Thymus (tissue), 11 donors: Measurements from ENCODE around the gene ALDOA. TPM values are rescaled to one million over a fixed set of nuclear protein-coding genes. Genes with fewer than 3 reads are reported as not detected.

ENCODE experiments used
- DNase-seq, 9 donors: peaks; one replicate each; pipeline ENCODE4 v3.0.0-alpha.2; 2013; ENCODE audit warnings: low spot score in 9 of 9, low read depth in 6 of 9, missing footprints in 1 of 9
- H3K27ac ChIP-seq, 2 donors: one replicate each; pipeline ENCODE4 v1.5.1; 2013; ENCODE audit warnings: control low read depth in 1 of 2, low read depth in 1 of 2, low read length in 1 of 2, mild to moderate bottlenecking in 1 of 2, moderate library complexity in 1 of 2
- H3K27me3 ChIP-seq, 2 donors: one replicate each; pipeline ENCODE4 v1.5.1; 2013; ENCODE audit warnings: low read length in 1 of 2; ENCODE audit not compliant: control insufficient read depth in 2 of 2, insufficient read depth in 1 of 2
- H3K36me3 ChIP-seq, 2 donors: one replicate each; pipeline ENCODE4 v1.5.1; 2013; ENCODE audit warnings: low read length in 1 of 2, mild to moderate bottlenecking in 1 of 2, moderate library complexity in 1 of 2; ENCODE audit not compliant: control insufficient read depth in 2 of 2, insufficient read depth in 2 of 2
- H3K4me1 ChIP-seq, 2 donors: one replicate each; pipeline ENCODE4 v1.5.1; 2013; ENCODE audit warnings: low read length in 2 of 2; ENCODE audit not compliant: control insufficient read depth in 2 of 2, insufficient read depth in 2 of 2
- H3K4me3 ChIP-seq, 2 donors: one replicate each; pipeline ENCODE4 v1.5.1; 2013; ENCODE audit warnings: low read length in 2 of 2, control low read depth in 1 of 2, mild to moderate bottlenecking in 1 of 2
- H3K9me3 ChIP-seq, 2 donors: one replicate each; pipeline ENCODE4 v1.5.1; 2013; ENCODE audit warnings: low read length in 1 of 2, mild to moderate bottlenecking in 1 of 2; ENCODE audit not compliant: control insufficient read depth in 2 of 2, insufficient read depth in 1 of 2
- WGBS: extraction: QIAGEN DNeasy Blood & Tissue Kit; methylation state at CpG from one replicate; pipeline ENCODE4 v1.1.7; 2013; 5-methylcytosine and 5-hydroxymethylcytosine counted together
- polyA plus RNA-seq: library from polyadenylated mRNA; stranded (reverse); fragments of 200-250 nt; gene quantifications from one replicate; pipeline ENCODE4 v1.2.3, GENCODE V29; 2013
- total RNA-seq: library from RNA; stranded (reverse); fragments of 120-200 nt; gene quantifications from one replicate; pipeline ENCODE4 v1.2.4, GENCODE V29; 2013
- donor health status: healthy.

ALDOA gene
- total and polyA plus RNA-seq, 2 donors: 451 to 523 TPM

GRCh38 chr16:30024451-30024850, 41.1 kb upstream of the ALDOA start:
- no peak overlapping the region for H3K27ac ChIP-seq
- no peak for DNase-seq
- H3K9me3 ChIP-seq: peaks cover 0 to 9% of the 10 kb centered on the region in 2 donors
- peaks cover 0 to 12% of the 10 kb centered on the region in 2 donors for H3K4me1 ChIP-seq
- no peak overlapping the region for H3K4me3 ChIP-seq
- WGBS: 90% methylated on average over 16 of the region's 16 CpGs
- no peaks in the 10 kb centered on the region for H3K36me3 ChIP-seq
- H3K27me3 ChIP-seq: peaks cover 17 to 86% of the 10 kb centered on the region in 2 donors

- H3K9me3 ChIP-seq: peaks cover 0 to 13% of the 10 kb centered on the region in 2 donors
- no peak overlapping the region for H3K27ac ChIP-seq
- no peak overlapping the region for H3K4me3 ChIP-seq
- no peak for DNase-seq
- peaks cover 23 to 87% of the 10 kb centered on the region in 2 donors for H3K27me3 ChIP-seq
- H3K4me1 ChIP-seq: peaks cover 0 to 12% of the 10 kb centered on the region in 2 donors
- WGBS: 79% methylated on average over 20 of the region's 20 CpGs
- H3K36me3 ChIP-seq: no peaks in the 10 kb centered on the region
Observed at GRCh38 chr16:30025156-30025555, 40.4 kb upstream of the ALDOA start.

GRCh38 chr16:30025574-30025973, 40.0 kb upstream of the ALDOA start:
- Histone ChIP-seq H3K27me3 (peaks cover 27 to 87% of the 10 kb centered on the region in 2 donors), H3K4me3 (no peak overlapping the region), H3K4me1 (peaks cover 0 to 15% of the 10 kb centered on the region in 2 donors), H3K27ac (no peak overlapping the region), H3K9me3 (peaks cover 0 to 15% of the 10 kb centered on the region in 2 donors), H3K36me3 (no peaks in the 10 kb centered on the region)
- no peak for DNase-seq
- 80% methylated on average over 7 of the region's 7 CpGs for WGBS

- Histone ChIP-seq H3K9me3 (peaks cover 0 to 13% of the 10 kb centered on the region in 2 donors), H3K4me1 (peaks cover 0 to 11% of the 10 kb centered on the region in 2 donors), H3K27me3 (peaks cover 34 to 87% of the 10 kb centered on the region in 2 donors), H3K27ac (no peak overlapping the region), H3K4me3 (no peak overlapping the region), H3K36me3 (peaks cover 0 to under 1% of the 10 kb centered on the region in 2 donors)
- DNase-seq: no peak
- 94% methylated on average over 18 of the region's 18 CpGs for WGBS
Observed at GRCh38 chr16:30026449-30026848, 39.1 kb upstream of the ALDOA start.

GRCh38 chr16:30027588-30028437, 37.7 kb upstream of the ALDOA start:
- peaks cover 0 to 10% of the 10 kb centered on the region in 2 donors for H3K4me1 ChIP-seq
- H3K27me3 ChIP-seq: peaks cover 37 to 97% of the 10 kb centered on the region in 2 donors
- H3K36me3 ChIP-seq: peaks cover 0 to 2% of the 10 kb centered on the region in 2 donors
- no peak for DNase-seq
- 55% methylated on average over 13 of the region's 13 CpGs for WGBS
- H3K27ac ChIP-seq: no peak overlapping the region
- H3K4me3 ChIP-seq: no peak overlapping the region
- H3K9me3 ChIP-seq: peaks cover 0 to 10% of the 10 kb centered on the region in 2 donors

- WGBS: 21% methylated on average over 18 of the region's 18 CpGs
- H3K4me3 ChIP-seq: no peak overlapping the region
- peaks cover 0 to 10% of the 10 kb centered on the region in 2 donors for H3K4me1 ChIP-seq
- H3K36me3 ChIP-seq: peaks cover 0 to 2% of the 10 kb centered on the region in 2 donors
- no peak overlapping the region for H3K27ac ChIP-seq
- H3K9me3 ChIP-seq: peaks cover 0 to 10% of the 10 kb centered on the region in 2 donors
- H3K27me3 ChIP-seq: peaks cover 37 to 92% of the 10 kb centered on the region in 2 donors
- no peak for DNase-seq
Observed at GRCh38 chr16:30028438-30029076, 37.0 kb upstream of the ALDOA start.

GRCh38 chr16:30030011-30030685, 35.4 kb upstream of the ALDOA start:
- peaks cover 37 to 81% of the 10 kb centered on the region in 2 donors for H3K27me3 ChIP-seq
- WGBS: 27% methylated on average over 23 of the region's 23 CpGs

GRCh38 chr16:30030841-30031413, 34.6 kb upstream of the ALDOA start, which contains the start of gene TLCD3B:
Gene TLCD3B, minus strand, starts transcription at chr16:30031271. Its CDS starts 744 bp downstream, at chr16:30030527.
- H3K27me3 ChIP-seq: peaks cover 37 to 77% of the 10 kb centered on the region in 2 donors
- no peak within 1 kb of the TSS for H3K27ac ChIP-seq
- peaks cover 0 to 10% of the 10 kb centered on the region in 2 donors for H3K4me1 ChIP-seq
- WGBS: 1% methylated on average over 27 of the region's 27 CpGs
- H3K36me3 ChIP-seq: peaks cover 0 to 2% of the 10 kb centered on the region in 2 donors
- H3K9me3 ChIP-seq: peaks cover 0 to 10% of the 10 kb centered on the region in 2 donors
- H3K4me3 ChIP-seq: peak within 1 kb of the TSS in 1 of 2 donors; percentile 25
- no peak for DNase-seq

More at GRCh38 chr16:30030011-30030685, 35.4 kb upstream of the ALDOA start:
- H3K36me3 ChIP-seq: peaks cover 0 to 2% of the 10 kb centered on the region in 2 donors
- no peak overlapping the region for H3K27ac ChIP-seq
- peaks cover 0 to 10% of the 10 kb centered on the region in 2 donors for H3K4me1 ChIP-seq
- no peak overlapping the region for H3K4me3 ChIP-seq
- DNase-seq: no peak
- peaks cover 0 to 10% of the 10 kb centered on the region in 2 donors for H3K9me3 ChIP-seq
